A673 (cell line): ENCODE results near the gene ITLN2.

ENCODE experiments used
- CTCF ChIP-seq: fragments of 300-800, 200-600 bp; sonication (generic); conservative IDR thresholded peaks from 2 replicates; pipeline ENCODE4 v1.5.1; 2017; ENCODE audit warnings: low read depth, mild to moderate bottlenecking, antibody characterized with exemption, low read length, moderate library complexity, mixed read lengths
- EZH2 ChIP-seq: fragments of 200-600 bp; sonication (generic); IDR thresholded peaks from 2 replicates; pipeline ENCODE4 v1.6.1; 2017; ENCODE audit warnings: borderline replicate concordance, low read depth, mild to moderate bottlenecking, mixed read lengths, antibody characterized with exemption, low read length; ENCODE audit not compliant: poor library complexity, severe bottlenecking

- TF ChIP-seq CTCF (no peak), EZH2 (no peak)
These were observed 9.5 kb downstream of the ITLN2 start for GRCh38 chr1:160945079-160945478.
